OCI-LY7 (cell line): ENCODE results near the gene DET1. TPM values are rescaled to one million over a fixed set of nuclear protein-coding genes. Genes with fewer than 3 reads are reported as not detected.

Experiments
- BruUV-seq: library from RNA; stranded (reverse); fragments of 400-500 nt; replicated peaks from 2 replicates; lab custom pipeline; 2021; lab: Mats Ljungman, UMichigan
- CTCF ChIA-PET: fragments of 300-600 bp; sonication (Branson Sonifier 250); formaldehyde crosslinking; loops from one replicate; lab custom pipeline; 2022; ENCODE audit warnings: antibody characterized with exemption; ENCODE audit not compliant: unreplicated experiment; lab: Charles Lee
- POLR2A ChIA-PET: fragments of 300-600 bp; sonication (Branson Sonifier 250); formaldehyde crosslinking; loops from one replicate; lab custom pipeline; 2022; ENCODE audit warnings: antibody characterized with exemption; lab: Charles Lee
- DNase-seq: peaks from one replicate; pipeline ENCODE4 v3.0.0-alpha.2; 2015; ENCODE audit warnings: low spot score
- H2AFZ ChIP-seq: fragments of 200-600 bp; sonication (generic), shearing (Covaris generic); 2 replicates; pipeline ENCODE4 v1.6.1; 2014; ENCODE audit warnings: mild to moderate bottlenecking, antibody characterized with exemption, low read length, moderate library complexity
- H3K27ac ChIP-seq: fragments of 200-600 bp; sonication (generic); 2 replicates; pipeline ENCODE4 v1.5.1; 2014; ENCODE audit warnings: mixed run types, low read depth, mild to moderate bottlenecking, moderate library complexity, low read length, inconsistent platforms; ENCODE audit not compliant: poor library complexity, severe bottlenecking
- H3K36me3 ChIP-seq: fragments of 200-600 bp; sonication (generic); 2 replicates; pipeline ENCODE4 v1.6.1; 2014; ENCODE audit warnings: mild to moderate bottlenecking, antibody characterized with exemption, low read length, moderate library complexity, mixed read lengths; ENCODE audit not compliant: insufficient read depth
- H3K4me1 ChIP-seq: fragments of 200-600 bp; sonication (generic); 2 replicates; pipeline ENCODE4 v1.5.1; 2014; ENCODE audit warnings: mild to moderate bottlenecking, low read length; ENCODE audit not compliant: insufficient read depth, poor library complexity, severe bottlenecking
- H3K4me2 ChIP-seq: fragments of 200-600 bp; sonication (generic); 2 replicates; pipeline ENCODE4 v1.6.1; 2014; ENCODE audit warnings: mild to moderate bottlenecking, low read length
- H3K4me3 ChIP-seq: fragments of 200-600 bp; sonication (generic); 2 replicates; pipeline ENCODE4 v1.5.1; 2014; ENCODE audit warnings: mild to moderate bottlenecking, low read depth, low read length; ENCODE audit not compliant: poor library complexity, severe bottlenecking
- H3K79me2 ChIP-seq: fragments of 200-600 bp; sonication (generic); 2 replicates; pipeline ENCODE4 v1.6.1; 2016; ENCODE audit warnings: low read depth, mild to moderate bottlenecking, low read length, moderate library complexity, mixed read lengths; ENCODE audit not compliant: insufficient read depth
- H3K9me2 ChIP-seq: fragments of 200-600 bp; sonication (generic); 2 replicates; pipeline ENCODE4 v1.6.1; 2016; ENCODE audit warnings: mild to moderate bottlenecking, low read length, mixed read lengths; ENCODE audit not compliant: insufficient read depth
- H3K9me3 ChIP-seq: fragments of 200-600 bp; sonication (generic); 2 replicates; pipeline ENCODE4 v1.6.1; 2014; ENCODE audit warnings: mild to moderate bottlenecking, mixed run types, low read length, mixed read lengths
- H4K20me1 ChIP-seq: fragments of 200-600 bp; sonication (generic); 2 replicates; pipeline ENCODE4 v1.6.1; 2014; ENCODE audit warnings: mild to moderate bottlenecking, antibody characterized with exemption, low read length, moderate library complexity, mixed read lengths; ENCODE audit not compliant: insufficient read depth
- EZH2phosphoT487 ChIP-seq: fragments of 200-600 bp; sonication (generic); IDR thresholded peaks from 2 replicates; pipeline ENCODE4 v1.6.1; 2018; ENCODE audit warnings: low read depth, borderline replicate concordance, mild to moderate bottlenecking, mixed run types, antibody characterized with exemption, low read length, moderate library complexity, mixed read lengths
- intact Hi-C: fragments of 100-400 bp; cut with micrococcal nuclease; formaldehyde crosslinking; loops from one replicate; pipeline ENCODE4 v1.10.0; 2022; ENCODE audit not compliant: unreplicated experiment
- total RNA-seq, 2 experiments: library from RNA; depleted of rRNA in 1 of 2; stranded (reverse); fragments of >200 nt in 1 of 2; shearing (Covaris generic) in 1 of 2; gene quantifications; 2 replicates each; pipeline ENCODE4 v1.2.3, GENCODE V29; 2014 to 2022
- TF ChIP-seq, protein P1 (sequence below): fragments of 200-600 bp; sonication (generic); conservative IDR thresholded peaks from 2 replicates; pipeline ENCODE4 v1.5.1; 2014; ENCODE audit warnings: mild to moderate bottlenecking, antibody characterized with exemption, low read length, moderate library complexity, mixed read lengths

DET1 gene
- total RNA-seq, 2 experiments from 2014 or later, result 9.7 to 9.8 TPM

DNA sequence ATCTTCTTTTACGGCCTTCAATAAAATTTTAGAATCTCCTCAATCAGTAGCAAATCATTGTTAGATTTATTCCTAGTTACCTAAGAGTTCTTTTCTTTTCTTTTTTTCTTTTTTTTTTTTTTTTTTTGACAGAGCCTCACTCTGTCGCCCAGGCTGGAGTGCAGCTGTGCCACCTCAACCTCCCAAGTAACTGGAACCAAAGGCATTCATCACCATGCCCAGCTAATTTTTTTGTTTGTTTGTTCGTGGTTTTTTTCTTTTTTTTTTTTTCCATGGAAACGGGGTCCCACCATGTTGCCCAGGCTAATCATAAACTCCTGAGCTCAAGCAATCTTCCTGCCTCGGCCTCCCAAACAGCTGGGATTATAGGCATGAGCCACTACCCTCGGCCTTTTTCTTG is 44.3 kb upstream of the DET1 start:
- Histone ChIP-seq H3K79me2 (no peaks in the 10 kb centered on the region), H3K4me1 (no peaks in the 10 kb centered on the region), H3K9me2 (no peaks in the 10 kb centered on the region), H3K4me3 (no peak overlapping the region), H3K4me2 (no peak overlapping the region), H3K27ac (no peak overlapping the region), H2AFZ (no peak overlapping the region), H4K20me1 (no peaks in the 10 kb centered on the region), H3K9me3 (no peaks in the 10 kb centered on the region), H3K36me3 (no peaks in the 10 kb centered on the region)
- POLR2A ChIA-PET, result no interaction called here
- no TSS peak for BruUV-seq
- intact Hi-C loops, result no loop called here
- no peak for DNase-seq
- no peak for TF ChIP-seq EZH2phosphoT487
- TF ChIP-seq, protein P1, sequence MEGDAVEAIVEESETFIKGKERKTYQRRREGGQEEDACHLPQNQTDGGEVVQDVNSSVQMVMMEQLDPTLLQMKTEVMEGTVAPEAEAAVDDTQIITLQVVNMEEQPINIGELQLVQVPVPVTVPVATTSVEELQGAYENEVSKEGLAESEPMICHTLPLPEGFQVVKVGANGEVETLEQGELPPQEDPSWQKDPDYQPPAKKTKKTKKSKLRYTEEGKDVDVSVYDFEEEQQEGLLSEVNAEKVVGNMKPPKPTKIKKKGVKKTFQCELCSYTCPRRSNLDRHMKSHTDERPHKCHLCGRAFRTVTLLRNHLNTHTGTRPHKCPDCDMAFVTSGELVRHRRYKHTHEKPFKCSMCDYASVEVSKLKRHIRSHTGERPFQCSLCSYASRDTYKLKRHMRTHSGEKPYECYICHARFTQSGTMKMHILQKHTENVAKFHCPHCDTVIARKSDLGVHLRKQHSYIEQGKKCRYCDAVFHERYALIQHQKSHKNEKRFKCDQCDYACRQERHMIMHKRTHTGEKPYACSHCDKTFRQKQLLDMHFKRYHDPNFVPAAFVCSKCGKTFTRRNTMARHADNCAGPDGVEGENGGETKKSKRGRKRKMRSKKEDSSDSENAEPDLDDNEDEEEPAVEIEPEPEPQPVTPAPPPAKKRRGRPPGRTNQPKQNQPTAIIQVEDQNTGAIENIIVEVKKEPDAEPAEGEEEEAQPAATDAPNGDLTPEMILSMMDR, result no peak
- CTCF ChIA-PET, result no interaction called here

- intact Hi-C loops, result no loop called here
- H3K9me2 ChIP-seq, result no peaks in the 10 kb centered on the region
- ChIA-PET POLR2A (no interaction called here), CTCF (interaction anchor here (0.5 kb wide), 1 partner anchor 113 kb away, joined by 4 read pairs; no protein-coding TSS in a partner anchor)
- no peaks in the 10 kb centered on the region for H3K9me3 ChIP-seq
- H3K79me2 ChIP-seq, result no peaks in the 10 kb centered on the region
- no peak overlapping the region for H2AFZ ChIP-seq
- TF ChIP-seq EZH2phosphoT487, result no peak
- TF ChIP-seq, protein P1, result no peak
- no peaks in the 10 kb centered on the region for H4K20me1 ChIP-seq
- H3K4me3 ChIP-seq, result no peak overlapping the region
- no peaks in the 10 kb centered on the region for H3K36me3 ChIP-seq
- H3K4me2 ChIP-seq, result no peak overlapping the region
- BruUV-seq, result no TSS peak
- no peaks in the 10 kb centered on the region for H3K4me1 ChIP-seq
- no peak for DNase-seq
- no peak overlapping the region for H3K27ac ChIP-seq
Measured at GRCh38 chr15:88586401-88587162, 40.1 kb upstream of the DET1 start.

DNA sequence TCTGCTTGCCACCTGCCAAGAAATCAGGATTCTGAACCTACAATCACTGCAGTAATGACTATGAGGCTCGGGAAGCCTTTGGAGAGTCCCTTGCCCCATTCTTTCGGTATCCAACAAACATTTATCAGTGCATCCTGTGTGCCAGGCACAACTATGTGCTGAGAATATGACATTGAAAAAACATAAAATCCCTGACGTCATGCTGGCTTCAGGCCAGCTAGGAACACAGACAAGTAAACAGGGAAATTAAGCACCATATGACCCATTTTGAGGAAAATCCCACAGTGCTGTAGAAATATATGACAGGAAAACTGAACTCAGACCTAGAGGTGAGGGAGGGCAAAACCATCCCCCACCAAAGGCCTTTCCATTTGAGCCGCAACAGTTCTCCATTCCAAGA is 34.1 kb upstream of the DET1 start:
- intact Hi-C loops, result no loop called here
- BruUV-seq, result no TSS peak
- no peaks in the 10 kb centered on the region for H4K20me1 ChIP-seq
- H3K4me2 ChIP-seq, result no peak overlapping the region
- no peaks in the 10 kb centered on the region for H3K9me2 ChIP-seq
- no peaks in the 10 kb centered on the region for H3K79me2 ChIP-seq
- ChIA-PET POLR2A (no interaction called here), CTCF (no interaction called here)
- H3K4me1 ChIP-seq, result no peaks in the 10 kb centered on the region
- no peak overlapping the region for H3K27ac ChIP-seq
- H3K4me3 ChIP-seq, result no peak overlapping the region
- H2AFZ ChIP-seq, result no peak overlapping the region
- H3K36me3 ChIP-seq, result no peaks in the 10 kb centered on the region
- no peaks in the 10 kb centered on the region for H3K9me3 ChIP-seq
- no peak for TF ChIP-seq EZH2phosphoT487
- TF ChIP-seq, protein P1, result no peak
- DNase-seq, result no peak
